ENCODE measurements around the gene TBL3. TPM values are rescaled to one million over a fixed set of nuclear protein-coding genes. Genes with fewer than 3 reads are reported as not detected.

Gene TBL3
- total RNA-seq, 1 experiment from 2014 or later: 84.2 TPM

GRCh38 chr16:1991948-1992703, 20.3 kb downstream of the TBL3 start:
- DNase-seq (ENCODE audit: low spot score): peak; percentile 78

GRCh38 chr16:1992704-1993317, 21.0 kb downstream of the TBL3 start:
- no peak for DNase-seq (ENCODE audit: low spot score)
- in situ Hi-C loops (cut with HindIII; ENCODE audit: low sequenced_read_pairs): no loop called here

More at GRCh38 chr16:1991948-1992703, 20.3 kb downstream of the TBL3 start:
- in situ Hi-C loops (cut with HindIII; ENCODE audit: low sequenced_read_pairs): no loop called here

GRCh38 chr16:1993731-1994131, 21.9 kb downstream of the TBL3 start:
- DNase-seq (ENCODE audit: low spot score): no peak
- in situ Hi-C loops (cut with HindIII; ENCODE audit: low sequenced_read_pairs): no loop called here

GRCh38 chr16:1997494-1998359, 25.9 kb downstream of the TBL3 start:
- in situ Hi-C loops (cut with HindIII; ENCODE audit: low sequenced_read_pairs): no loop called here
- no peak for DNase-seq (ENCODE audit: low spot score)

- in situ Hi-C loops (cut with HindIII; ENCODE audit: low sequenced_read_pairs): no loop called here
- DNase-seq (ENCODE audit: low spot score): peak; percentile 54
These were observed 26.5 kb downstream of the TBL3 start for GRCh38 chr16:1998360-1998835.

GRCh38 chr16:1998852-1999801, 27.3 kb downstream of the TBL3 start:
- no peak for DNase-seq (ENCODE audit: low spot score)
- in situ Hi-C loops (cut with HindIII; ENCODE audit: low sequenced_read_pairs): no loop called here

GRCh38 chr16:1999866-2000514, 28.1 kb downstream of the TBL3 start:
- in situ Hi-C loops (cut with HindIII; ENCODE audit: low sequenced_read_pairs): no loop called here
- no peak for DNase-seq (ENCODE audit: low spot score)

- in situ Hi-C loops (cut with HindIII; ENCODE audit: low sequenced_read_pairs): no loop called here
- no peak for DNase-seq (ENCODE audit: low spot score)
These were observed 29.2 kb downstream of the TBL3 start for GRCh38 chr16:2001035-2001434.

GRCh38 chr16:2001456-2002355, 29.9 kb downstream of the TBL3 start:
- in situ Hi-C loops (cut with HindIII; ENCODE audit: low sequenced_read_pairs): no loop called here
- DNase-seq (ENCODE audit: low spot score): no peak

GRCh38 chr16:2002406-2003230, 30.8 kb downstream of the TBL3 start:
- no peak for DNase-seq (ENCODE audit: low spot score)
- in situ Hi-C loops (cut with HindIII; ENCODE audit: low sequenced_read_pairs): no loop called here

GRCh38 chr16:2003231-2003826, 31.5 kb downstream of the TBL3 start:
- no peak for DNase-seq (ENCODE audit: low spot score)
- in situ Hi-C loops (cut with HindIII; ENCODE audit: low sequenced_read_pairs): no loop called here

- DNase-seq (ENCODE audit: low spot score): peak; percentile 77
- in situ Hi-C loops (cut with HindIII; ENCODE audit: low sequenced_read_pairs): no loop called here
These were observed 32.2 kb downstream of the TBL3 start for GRCh38 chr16:2003827-2004641.

GRCh38 chr16:2004795-2005517, 33.1 kb downstream of the TBL3 start:
- in situ Hi-C loops (cut with HindIII; ENCODE audit: low sequenced_read_pairs): no loop called here
- peak; percentile 43 for DNase-seq (ENCODE audit: low spot score)

GRCh38 chr16:2005646-2006045, 33.8 kb downstream of the TBL3 start:
- in situ Hi-C loops (cut with HindIII; ENCODE audit: low sequenced_read_pairs): no loop called here

GRCh38 chr16:2006317-2006716, 34.5 kb downstream of the TBL3 start:
- DNase-seq (ENCODE audit: low spot score): no peak
- in situ Hi-C loops (cut with HindIII; ENCODE audit: low sequenced_read_pairs): no loop called here

More at GRCh38 chr16:2005646-2006045, 33.8 kb downstream of the TBL3 start:
- DNase-seq (ENCODE audit: low spot score): peak; percentile 68
